ENCODE measurements around the gene RAB1B.

The RAB1B gene

GRCh38 chr11:66226101-66226500 is 42.3 kb upstream of the RAB1B start:
- no peaks in the 10 kb centered on the region for H3K9me3 ChIP-seq (ENCODE audit: control insufficient read depth, low read length)
- DNase-seq, result no peak
- H3K27ac ChIP-seq (ENCODE audit: insufficient read depth, low read length, poor library complexity, severe bottlenecking), result no peak overlapping the region
- no peaks in the 10 kb centered on the region for H3K27me3 ChIP-seq (replicated peaks; ENCODE audit: control insufficient read depth, insufficient read depth, low read length, poor library complexity, severe bottlenecking)
- peaks cover 44% of the 10 kb centered on the region for H3K36me3 ChIP-seq (ENCODE audit: control insufficient read depth, insufficient read depth, low read length)
- no peak overlapping the region for H3K4me3 ChIP-seq (ENCODE audit: insufficient read depth, low read depth, low read length, poor library complexity, severe bottlenecking)
- H3K4me1 ChIP-seq (ENCODE audit: control insufficient read depth, insufficient read depth, low read length, poor library complexity, severe bottlenecking), result peaks cover 4% of the 10 kb centered on the region

GRCh38 chr11:66227700-66228099 is 40.7 kb upstream of the RAB1B start:
- Histone ChIP-seq H3K4me1 (ENCODE audit: control insufficient read depth, insufficient read depth, low read length, poor library complexity, severe bottlenecking) (no peaks in the 10 kb centered on the region), H3K9me3 (ENCODE audit: control insufficient read depth, low read length) (no peaks in the 10 kb centered on the region), H3K27ac (ENCODE audit: insufficient read depth, low read length, poor library complexity, severe bottlenecking) (no peak overlapping the region), H3K27me3 (replicated peaks; ENCODE audit: control insufficient read depth, insufficient read depth, low read length, poor library complexity, severe bottlenecking) (no peaks in the 10 kb centered on the region), H3K36me3 (ENCODE audit: control insufficient read depth, insufficient read depth, low read length) (peaks cover 55% of the 10 kb centered on the region), H3K4me3 (ENCODE audit: insufficient read depth, low read depth, low read length, poor library complexity, severe bottlenecking) (no peak overlapping the region)
- DNase-seq, result no peak

DNA sequence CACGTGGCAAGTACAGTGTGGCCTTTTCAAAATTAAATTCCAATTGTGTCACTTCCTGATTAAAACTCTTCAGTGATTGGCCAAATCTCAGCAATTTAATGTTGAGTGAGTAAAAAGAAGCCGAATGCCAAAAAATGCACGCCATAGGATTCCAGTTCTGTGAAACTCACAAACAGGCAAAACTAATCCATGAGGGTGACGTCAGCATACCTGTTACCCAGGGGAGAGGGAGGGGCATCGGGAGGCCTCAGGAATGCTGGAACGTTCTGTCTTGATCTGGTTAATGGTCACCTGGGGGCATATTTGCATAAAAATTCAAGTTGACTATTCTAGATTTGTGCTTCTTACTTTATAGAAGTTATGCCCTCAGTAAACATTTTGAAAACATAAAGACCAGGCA is 39.9 kb upstream of the RAB1B start:
- no peak for DNase-seq
- Histone ChIP-seq H3K27me3 (replicated peaks; ENCODE audit: control insufficient read depth, insufficient read depth, low read length, poor library complexity, severe bottlenecking) (no peaks in the 10 kb centered on the region), H3K27ac (ENCODE audit: insufficient read depth, low read length, poor library complexity, severe bottlenecking) (no peak overlapping the region), H3K36me3 (ENCODE audit: control insufficient read depth, insufficient read depth, low read length) (peaks cover 63% of the 10 kb centered on the region), H3K4me1 (ENCODE audit: control insufficient read depth, insufficient read depth, low read length, poor library complexity, severe bottlenecking) (no peaks in the 10 kb centered on the region), H3K4me3 (ENCODE audit: insufficient read depth, low read depth, low read length, poor library complexity, severe bottlenecking) (no peak overlapping the region), H3K9me3 (ENCODE audit: control insufficient read depth, low read length) (no peaks in the 10 kb centered on the region)

GRCh38 chr11:66230156-66230555 is 38.3 kb upstream of the RAB1B start:
- Histone ChIP-seq H3K9me3 (ENCODE audit: control insufficient read depth, low read length) (no peaks in the 10 kb centered on the region), H3K27me3 (replicated peaks; ENCODE audit: control insufficient read depth, insufficient read depth, low read length, poor library complexity, severe bottlenecking) (no peaks in the 10 kb centered on the region), H3K27ac (ENCODE audit: insufficient read depth, low read length, poor library complexity, severe bottlenecking) (no peak overlapping the region), H3K4me3 (ENCODE audit: insufficient read depth, low read depth, low read length, poor library complexity, severe bottlenecking) (no peak overlapping the region), H3K4me1 (ENCODE audit: control insufficient read depth, insufficient read depth, low read length, poor library complexity, severe bottlenecking) (no peaks in the 10 kb centered on the region), H3K36me3 (ENCODE audit: control insufficient read depth, insufficient read depth, low read length) (peaks cover 74% of the 10 kb centered on the region)
- DNase-seq, result no peak

DNA sequence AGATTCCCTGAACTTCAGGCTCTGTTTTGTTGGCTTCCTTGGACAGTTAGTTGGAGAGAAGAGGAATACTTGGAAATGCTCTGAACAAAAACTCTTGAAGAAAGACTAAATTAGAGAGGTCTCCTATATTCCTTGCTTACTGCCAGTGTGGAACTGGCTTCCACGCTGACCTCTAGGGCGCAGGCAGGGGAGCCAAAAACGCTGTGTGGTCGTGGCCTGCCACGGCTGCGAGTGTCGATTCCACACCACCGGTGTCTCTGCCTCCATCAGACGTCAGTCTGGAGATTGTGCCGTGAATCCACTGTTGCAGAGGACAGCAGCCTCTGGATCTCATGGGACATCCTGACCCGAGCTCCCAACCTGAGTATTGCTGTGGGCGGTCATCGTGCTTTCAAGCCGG is 37.5 kb upstream of the RAB1B start:
- Histone ChIP-seq H3K36me3 (ENCODE audit: control insufficient read depth, insufficient read depth, low read length) (peaks cover 81% of the 10 kb centered on the region), H3K4me1 (ENCODE audit: control insufficient read depth, insufficient read depth, low read length, poor library complexity, severe bottlenecking) (no peaks in the 10 kb centered on the region), H3K4me3 (ENCODE audit: insufficient read depth, low read depth, low read length, poor library complexity, severe bottlenecking) (no peak overlapping the region), H3K9me3 (ENCODE audit: control insufficient read depth, low read length) (no peaks in the 10 kb centered on the region), H3K27me3 (replicated peaks; ENCODE audit: control insufficient read depth, insufficient read depth, low read length, poor library complexity, severe bottlenecking) (no peaks in the 10 kb centered on the region), H3K27ac (ENCODE audit: insufficient read depth, low read length, poor library complexity, severe bottlenecking) (no peak overlapping the region)
- DNase-seq, result no peak

- Histone ChIP-seq H3K9me3 (ENCODE audit: control insufficient read depth, low read length) (no peaks in the 10 kb centered on the region), H3K36me3 (ENCODE audit: control insufficient read depth, insufficient read depth, low read length) (peaks cover 87% of the 10 kb centered on the region), H3K4me3 (ENCODE audit: insufficient read depth, low read depth, low read length, poor library complexity, severe bottlenecking) (no peak overlapping the region), H3K27me3 (replicated peaks; ENCODE audit: control insufficient read depth, insufficient read depth, low read length, poor library complexity, severe bottlenecking) (no peaks in the 10 kb centered on the region), H3K4me1 (ENCODE audit: control insufficient read depth, insufficient read depth, low read length, poor library complexity, severe bottlenecking) (no peaks in the 10 kb centered on the region), H3K27ac (ENCODE audit: insufficient read depth, low read length, poor library complexity, severe bottlenecking) (no peak overlapping the region)
- no peak for DNase-seq
Observed at GRCh38 chr11:66231561-66231960, 36.9 kb upstream of the RAB1B start.

- no peaks in the 10 kb centered on the region for H3K27me3 ChIP-seq (replicated peaks; ENCODE audit: control insufficient read depth, insufficient read depth, low read length, poor library complexity, severe bottlenecking)
- H3K36me3 ChIP-seq (ENCODE audit: control insufficient read depth, insufficient read depth, low read length), result peaks cover 78% of the 10 kb centered on the region
- no peak overlapping the region for H3K27ac ChIP-seq (ENCODE audit: insufficient read depth, low read length, poor library complexity, severe bottlenecking)
- H3K4me1 ChIP-seq (ENCODE audit: control insufficient read depth, insufficient read depth, low read length, poor library complexity, severe bottlenecking), result no peaks in the 10 kb centered on the region
- no peak for DNase-seq
- no peak overlapping the region for H3K4me3 ChIP-seq (ENCODE audit: insufficient read depth, low read depth, low read length, poor library complexity, severe bottlenecking)
- H3K9me3 ChIP-seq (ENCODE audit: control insufficient read depth, low read length), result no peaks in the 10 kb centered on the region
Observed at GRCh38 chr11:66232769-66233168, 35.7 kb upstream of the RAB1B start.

GRCh38 chr11:66233301-66233700 is 35.1 kb upstream of the RAB1B start:
- Histone ChIP-seq H3K4me1 (ENCODE audit: control insufficient read depth, insufficient read depth, low read length, poor library complexity, severe bottlenecking) (no peaks in the 10 kb centered on the region), H3K36me3 (ENCODE audit: control insufficient read depth, insufficient read depth, low read length) (peaks cover 76% of the 10 kb centered on the region)

DNA sequence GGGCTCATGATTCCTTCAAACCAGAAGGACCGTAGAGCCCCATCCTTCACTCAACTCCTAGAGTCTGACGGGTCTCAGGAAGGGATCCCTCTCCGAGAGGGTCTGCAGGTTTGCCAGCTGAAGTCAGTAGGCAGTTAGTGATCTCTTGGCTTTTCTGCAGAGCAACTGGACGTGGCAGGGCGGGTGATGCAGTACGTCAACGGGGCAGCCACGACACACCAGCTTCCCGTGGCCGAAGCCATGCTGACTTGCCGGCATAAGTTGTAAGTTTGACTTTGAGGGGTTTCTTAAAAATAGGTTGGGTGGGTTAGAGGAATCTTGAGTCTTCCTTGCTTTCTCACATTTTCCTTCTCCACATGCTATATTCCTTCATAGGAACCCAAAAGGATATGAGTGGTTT is 33.3 kb upstream of the RAB1B start:
- no peaks in the 10 kb centered on the region for H3K4me1 ChIP-seq (ENCODE audit: control insufficient read depth, insufficient read depth, low read length, poor library complexity, severe bottlenecking)
- peaks cover 87% of the 10 kb centered on the region for H3K36me3 ChIP-seq (ENCODE audit: control insufficient read depth, insufficient read depth, low read length)
- H3K9me3 ChIP-seq (ENCODE audit: control insufficient read depth, low read length), result no peaks in the 10 kb centered on the region
- no peak overlapping the region for H3K4me3 ChIP-seq (ENCODE audit: insufficient read depth, low read depth, low read length, poor library complexity, severe bottlenecking)
- no peaks in the 10 kb centered on the region for H3K27me3 ChIP-seq (replicated peaks; ENCODE audit: control insufficient read depth, insufficient read depth, low read length, poor library complexity, severe bottlenecking)
- no peak overlapping the region for H3K27ac ChIP-seq (ENCODE audit: insufficient read depth, low read length, poor library complexity, severe bottlenecking)
- DNase-seq, result no peak

More at GRCh38 chr11:66233301-66233700, 35.1 kb upstream of the RAB1B start:
- H3K9me3 ChIP-seq (ENCODE audit: control insufficient read depth, low read length), result no peaks in the 10 kb centered on the region
- no peaks in the 10 kb centered on the region for H3K27me3 ChIP-seq (replicated peaks; ENCODE audit: control insufficient read depth, insufficient read depth, low read length, poor library complexity, severe bottlenecking)
- no peak overlapping the region for H3K4me3 ChIP-seq (ENCODE audit: insufficient read depth, low read depth, low read length, poor library complexity, severe bottlenecking)
- no peak for DNase-seq
- H3K27ac ChIP-seq (ENCODE audit: insufficient read depth, low read length, poor library complexity, severe bottlenecking), result no peak overlapping the region

- peaks cover 87% of the 10 kb centered on the region for H3K36me3 ChIP-seq (ENCODE audit: control insufficient read depth, insufficient read depth, low read length)
- no peaks in the 10 kb centered on the region for H3K4me1 ChIP-seq (ENCODE audit: control insufficient read depth, insufficient read depth, low read length, poor library complexity, severe bottlenecking)
- no peak for DNase-seq
- no peak overlapping the region for H3K27ac ChIP-seq (ENCODE audit: insufficient read depth, low read length, poor library complexity, severe bottlenecking)
- no peaks in the 10 kb centered on the region for H3K9me3 ChIP-seq (ENCODE audit: control insufficient read depth, low read length)
- H3K4me3 ChIP-seq (ENCODE audit: insufficient read depth, low read depth, low read length, poor library complexity, severe bottlenecking), result no peak overlapping the region
- no peaks in the 10 kb centered on the region for H3K27me3 ChIP-seq (replicated peaks; ENCODE audit: control insufficient read depth, insufficient read depth, low read length, poor library complexity, severe bottlenecking)
Observed at GRCh38 chr11:66237867-66238266, 30.6 kb upstream of the RAB1B start.
